ENCODE results near the gene LPP. TPM values are rescaled to one million over a fixed set of nuclear protein-coding genes. Genes with fewer than 3 reads are reported as not detected.

LPP gene
- total RNA-seq, 3 donors from 2014 or later (not counting 1 experiment from before 2014, with no cell fraction given) = 137 to 163 (median 149) TPM

DNA sequence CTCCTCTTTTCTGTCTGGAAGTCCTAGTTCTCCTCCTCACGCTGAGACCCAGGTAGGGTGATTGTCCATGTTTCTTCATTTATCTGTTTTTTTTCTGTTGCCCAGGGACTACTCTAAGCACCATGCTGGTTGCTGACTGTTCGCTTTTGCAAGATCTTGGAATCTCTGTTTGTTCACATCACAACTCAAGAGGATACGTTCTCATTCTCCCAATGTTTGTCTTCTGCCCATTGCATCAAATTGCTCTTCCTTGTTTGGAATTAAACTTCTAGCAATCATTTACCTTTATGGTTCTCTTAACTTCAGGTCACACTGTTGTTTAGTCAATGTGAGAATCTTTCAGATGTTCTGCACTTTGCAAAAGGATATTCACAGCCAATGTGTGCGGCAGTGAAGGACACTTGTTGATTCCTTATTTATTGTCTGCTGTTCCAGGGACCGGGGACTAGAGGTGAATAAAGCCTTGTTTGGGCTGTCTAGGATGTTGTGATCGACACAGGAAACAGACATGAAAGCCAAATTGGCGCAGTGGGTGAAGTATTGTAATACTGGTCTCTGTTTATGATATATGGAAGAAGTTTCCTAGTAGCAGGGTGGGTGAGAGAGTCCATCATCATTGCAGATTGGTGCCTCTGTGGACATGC, 24.5 kb downstream of the LPP start:
- intact Hi-C loops (cut with micrococcal nuclease) = no loop called here
- H3K27ac ChIP-seq (ENCODE audit: low read length) = no peak overlapping the region
- 73% methylated on average over 7 of the region's 7 CpGs for WGBS (ENCODE audit: insufficient coverage)
- Mint-ChIP-seq H3K27me3 (ENCODE audit: low read depth in 2 of 2) (no peaks in the 10 kb centered on the region), H3K36me3 (no peaks in the 10 kb centered on the region), H3K9me3 (no peaks in the 10 kb centered on the region), H3K27ac (peak overlapping the region; percentile 32 to 39), H3K4me1 (peaks cover 66 to 69% of the 10 kb centered on the region in 2 donors), H3K4me3 (peak overlapping the region; percentile 9)
- peak in 2 of 3 donors; percentile 37 to 64 for ATAC-seq
- peak in 1 of 2 donors; percentile 24 for DNase-seq
- H3K27me3 ChIP-seq (ENCODE audit: control insufficient read depth, insufficient read depth, low read length) = no peaks in the 10 kb centered on the region
- H3K9me3 ChIP-seq (ENCODE audit: control insufficient read depth, insufficient read depth, low read length) = no peaks in the 10 kb centered on the region
- H3K4me1 ChIP-seq (ENCODE audit: control insufficient read depth, insufficient read depth, low read length) = peaks cover 23% of the 10 kb centered on the region
- TF ChIP-seq, protein P1, sequence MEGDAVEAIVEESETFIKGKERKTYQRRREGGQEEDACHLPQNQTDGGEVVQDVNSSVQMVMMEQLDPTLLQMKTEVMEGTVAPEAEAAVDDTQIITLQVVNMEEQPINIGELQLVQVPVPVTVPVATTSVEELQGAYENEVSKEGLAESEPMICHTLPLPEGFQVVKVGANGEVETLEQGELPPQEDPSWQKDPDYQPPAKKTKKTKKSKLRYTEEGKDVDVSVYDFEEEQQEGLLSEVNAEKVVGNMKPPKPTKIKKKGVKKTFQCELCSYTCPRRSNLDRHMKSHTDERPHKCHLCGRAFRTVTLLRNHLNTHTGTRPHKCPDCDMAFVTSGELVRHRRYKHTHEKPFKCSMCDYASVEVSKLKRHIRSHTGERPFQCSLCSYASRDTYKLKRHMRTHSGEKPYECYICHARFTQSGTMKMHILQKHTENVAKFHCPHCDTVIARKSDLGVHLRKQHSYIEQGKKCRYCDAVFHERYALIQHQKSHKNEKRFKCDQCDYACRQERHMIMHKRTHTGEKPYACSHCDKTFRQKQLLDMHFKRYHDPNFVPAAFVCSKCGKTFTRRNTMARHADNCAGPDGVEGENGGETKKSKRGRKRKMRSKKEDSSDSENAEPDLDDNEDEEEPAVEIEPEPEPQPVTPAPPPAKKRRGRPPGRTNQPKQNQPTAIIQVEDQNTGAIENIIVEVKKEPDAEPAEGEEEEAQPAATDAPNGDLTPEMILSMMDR (IDR thresholded peaks at IDR 0.05) = no peak
- H3K4me3 ChIP-seq (ENCODE audit: low read length) = no peak overlapping the region
- peaks cover 3% of the 10 kb centered on the region for H3K36me3 ChIP-seq (ENCODE audit: control insufficient read depth, insufficient read depth, low read length)

DNA sequence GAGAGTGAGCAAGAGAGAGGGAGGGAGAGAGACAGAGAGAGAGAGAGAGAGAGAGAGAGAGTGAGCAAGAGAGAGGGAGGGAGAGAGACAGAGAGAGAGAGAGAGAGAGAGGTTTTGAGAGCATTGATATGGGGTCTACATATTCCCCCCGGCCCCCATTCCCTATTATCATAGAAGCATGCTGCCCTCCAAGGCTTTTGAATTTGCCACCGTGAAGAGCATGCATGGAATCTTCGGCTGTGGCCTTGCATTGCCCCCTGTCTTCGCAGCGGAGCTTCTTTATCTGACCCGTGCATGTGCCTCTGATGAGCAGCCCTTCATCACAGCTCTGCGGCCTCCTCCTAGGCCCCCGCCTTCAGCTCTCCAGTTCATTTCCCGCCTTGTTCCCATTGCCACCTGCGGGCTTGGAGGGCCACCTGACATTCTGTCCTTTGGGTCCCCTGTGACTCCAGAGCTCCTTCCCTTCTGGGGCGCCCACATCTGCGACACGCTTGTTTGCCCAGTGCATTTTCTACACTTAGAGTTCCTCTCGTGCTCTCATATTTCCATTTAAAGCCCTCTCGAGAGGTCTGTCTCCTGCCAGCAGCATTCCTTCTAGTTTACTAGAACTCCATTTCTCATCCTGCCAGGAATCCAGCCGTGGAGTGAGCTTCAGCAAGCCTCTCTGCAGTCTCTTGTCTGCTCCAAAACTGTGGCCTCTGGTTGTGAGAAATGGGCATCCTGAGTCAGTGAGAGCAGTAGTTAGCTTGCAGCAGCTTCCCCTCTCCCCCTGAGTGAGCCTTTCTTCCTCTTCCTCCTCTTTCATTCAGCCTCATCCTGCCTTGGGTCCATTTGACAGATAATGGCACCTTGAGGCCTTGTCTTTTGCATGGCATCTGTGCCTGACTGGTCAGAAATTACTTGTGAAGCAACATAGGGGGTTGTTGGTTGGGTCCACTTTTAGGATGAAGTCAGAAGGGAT, 25.3 kb downstream of the LPP start:
- 84% methylated on average over 16 of the region's 16 CpGs for WGBS (ENCODE audit: insufficient coverage)
- peaks cover 62 to 68% of the 10 kb centered on the region in 2 donors for H3K4me1 Mint-ChIP-seq
- H3K9me3 Mint-ChIP-seq = no peaks in the 10 kb centered on the region
- peak overlapping the region; percentile 32 to 39 for H3K27ac Mint-ChIP-seq
- intact Hi-C loops (cut with micrococcal nuclease) = no loop called here
- TF ChIP-seq, protein P1 (IDR thresholded peaks at IDR 0.05) = no peak
- peaks cover 3% of the 10 kb centered on the region for H3K36me3 ChIP-seq (ENCODE audit: control insufficient read depth, insufficient read depth, low read length)
- H3K4me3 ChIP-seq (ENCODE audit: low read length) = no peak overlapping the region
- no peak overlapping the region for H3K27ac ChIP-seq (ENCODE audit: low read length)
- H3K27me3 Mint-ChIP-seq (ENCODE audit: low read depth in 2 of 2) = no peaks in the 10 kb centered on the region
- ATAC-seq = peak in 1 of 3 donors; percentile 7
- H3K4me1 ChIP-seq (ENCODE audit: control insufficient read depth, insufficient read depth, low read length) = peaks cover 22% of the 10 kb centered on the region
- peak overlapping the region; percentile 9 for H3K4me3 Mint-ChIP-seq
- no peaks in the 10 kb centered on the region for H3K36me3 Mint-ChIP-seq
- DNase-seq = no peak
- no peaks in the 10 kb centered on the region for H3K9me3 ChIP-seq (ENCODE audit: control insufficient read depth, insufficient read depth, low read length)
- H3K27me3 ChIP-seq (ENCODE audit: control insufficient read depth, insufficient read depth, low read length) = no peaks in the 10 kb centered on the region

DNA sequence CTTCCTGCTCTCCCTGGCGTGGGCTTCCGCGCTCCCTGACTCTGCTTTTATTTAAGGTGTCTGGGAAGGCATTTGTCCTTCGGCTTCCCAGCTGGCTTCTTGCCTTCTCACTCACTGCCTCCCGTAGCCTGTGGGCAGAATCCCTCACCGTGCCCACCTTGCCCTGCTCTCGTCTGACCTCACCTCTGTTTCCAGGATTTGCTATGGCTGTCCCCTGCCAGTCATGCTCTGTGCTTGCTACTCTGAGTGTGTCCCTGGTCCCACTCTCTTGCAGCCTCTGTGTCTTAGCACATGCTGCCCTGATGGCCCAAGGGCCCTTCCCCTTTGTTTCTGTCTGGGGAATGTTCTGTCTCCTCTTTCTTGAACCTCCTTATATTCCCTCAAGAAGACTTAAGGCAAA, 26.2 kb downstream of the LPP start:
- H3K9me3 Mint-ChIP-seq = no peaks in the 10 kb centered on the region
- intact Hi-C loops (cut with micrococcal nuclease) = loop anchor here (10.0 kb wide), 1 partner anchor 435 kb away; the partner anchor contains the start of gene BCL6
- H3K4me1 Mint-ChIP-seq = peaks cover 61 to 74% of the 10 kb centered on the region in 2 donors
- TF ChIP-seq, protein P1 (IDR thresholded peaks at IDR 0.05) = no peak
- H3K9me3 ChIP-seq (ENCODE audit: control insufficient read depth, insufficient read depth, low read length) = no peaks in the 10 kb centered on the region
- no peak overlapping the region for H3K27ac ChIP-seq (ENCODE audit: low read length)
- H3K4me3 ChIP-seq (ENCODE audit: low read length) = no peak overlapping the region
- H3K27me3 ChIP-seq (ENCODE audit: control insufficient read depth, insufficient read depth, low read length) = no peaks in the 10 kb centered on the region
- DNase-seq (no peak), ATAC-seq (no peak)
- H3K27ac Mint-ChIP-seq = peak overlapping the region; percentile 21 to 49
- H3K27me3 Mint-ChIP-seq (ENCODE audit: low read depth in 2 of 2) = no peaks in the 10 kb centered on the region
- H3K4me3 Mint-ChIP-seq = no peak overlapping the region
- peaks cover 14% of the 10 kb centered on the region for H3K4me1 ChIP-seq (ENCODE audit: control insufficient read depth, insufficient read depth, low read length)
- 98% methylated on average over 7 of the region's 7 CpGs for WGBS (ENCODE audit: insufficient coverage)
- peaks cover 3% of the 10 kb centered on the region for H3K36me3 ChIP-seq (ENCODE audit: control insufficient read depth, insufficient read depth, low read length)
- H3K36me3 Mint-ChIP-seq = no peaks in the 10 kb centered on the region
